ENCODE results near the gene OPA1.

The OPA1 gene

DNA sequence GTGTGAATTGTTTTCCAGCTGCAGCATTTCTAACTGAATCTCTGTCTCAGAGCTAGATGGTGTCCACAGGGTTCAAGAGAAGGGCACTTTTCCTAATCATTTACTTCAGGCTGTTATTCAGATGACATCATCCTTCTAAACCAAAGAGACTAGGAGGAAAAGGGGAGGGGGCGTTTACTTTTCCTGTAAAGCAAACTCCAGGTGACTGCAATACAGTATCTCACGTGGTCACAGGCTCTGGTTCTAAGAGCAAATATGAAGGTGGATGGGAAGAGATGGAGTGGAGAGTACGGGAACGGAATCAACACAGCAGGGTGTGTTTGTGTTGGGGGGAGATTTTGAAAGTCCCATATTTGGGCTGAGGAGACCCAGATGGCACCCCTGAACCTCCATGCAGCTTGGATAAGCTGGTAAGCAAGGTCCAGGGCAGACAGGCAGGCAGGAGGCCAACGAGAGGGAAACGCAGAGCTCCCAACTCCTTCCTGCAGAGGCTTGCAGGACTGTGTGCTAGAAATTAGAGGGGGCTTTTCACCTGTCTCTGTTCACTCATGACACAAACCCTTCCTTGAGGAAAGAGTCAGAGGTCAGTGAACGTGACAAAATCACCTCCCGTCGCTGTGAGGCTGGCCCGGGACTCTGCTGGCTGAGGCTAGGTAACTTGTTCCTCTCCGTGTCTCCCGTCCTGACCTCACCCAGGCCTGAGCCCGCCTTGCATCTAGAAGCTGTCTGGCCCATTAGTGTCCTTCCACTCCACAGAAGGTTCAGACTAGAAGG, 151.2 kb downstream of the OPA1 start:
- DNase-seq: peak; percentile 96

DNA sequence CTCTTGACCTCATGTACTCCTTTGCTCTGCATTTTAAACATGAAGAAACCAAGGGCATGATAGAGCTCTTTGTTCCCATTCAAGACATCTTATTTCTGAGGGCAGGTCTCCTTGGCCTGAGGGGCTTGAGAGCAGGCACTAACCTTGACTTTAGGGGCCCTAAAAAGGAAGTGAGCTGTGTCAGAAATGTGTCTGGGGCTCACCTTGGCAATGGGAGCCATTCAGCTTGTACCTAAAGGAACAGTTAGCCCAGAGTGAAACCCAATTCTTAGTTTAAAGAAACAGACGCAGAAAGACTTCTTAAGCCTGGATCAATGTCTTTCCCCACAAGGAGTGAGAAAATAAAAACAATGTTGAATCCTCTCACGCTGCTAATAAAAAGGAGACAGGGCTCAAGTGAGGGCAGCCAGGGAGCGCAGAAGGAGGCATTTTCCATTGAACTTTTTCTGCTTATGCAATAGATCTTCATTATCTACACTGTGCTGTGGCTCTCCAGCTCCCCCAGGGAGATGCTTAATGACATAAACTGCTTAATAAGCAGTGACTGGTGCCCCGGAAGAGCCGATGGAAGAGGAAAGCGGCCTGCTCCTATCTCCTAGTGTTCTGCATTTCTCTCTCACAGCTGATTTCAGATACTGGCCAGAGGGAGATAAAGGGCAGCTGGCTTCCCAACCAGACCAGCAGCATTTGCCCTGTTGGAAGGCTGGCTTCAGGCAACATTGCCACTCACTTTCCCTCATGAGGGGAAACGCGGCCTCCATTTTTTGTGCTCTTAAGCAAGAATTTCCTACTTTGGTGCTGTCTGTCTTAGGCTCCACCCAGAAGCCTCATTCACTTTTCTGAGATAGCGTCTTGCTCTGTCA, 152.0 kb downstream of the OPA1 start:
- peak; percentile 55 for DNase-seq

DNA sequence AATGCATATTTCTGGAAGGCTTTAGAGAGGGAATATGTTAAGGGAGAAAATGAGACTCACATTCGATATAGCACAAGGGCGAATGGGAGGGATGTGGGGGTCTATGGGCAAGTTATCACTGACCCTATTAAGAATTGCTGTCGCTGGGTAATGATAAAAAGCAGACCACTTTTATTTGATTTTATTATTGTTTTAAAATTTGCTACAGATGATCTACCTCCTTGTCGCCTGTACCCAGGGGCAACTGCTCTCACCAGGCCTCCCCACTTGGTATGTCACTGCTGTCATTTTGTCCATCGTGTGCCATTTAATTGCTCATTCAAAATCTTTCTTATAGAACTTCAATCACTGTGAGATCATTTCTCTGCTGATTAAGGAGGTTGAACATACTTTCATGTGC, 153.8 kb downstream of the OPA1 start:
- no peak for DNase-seq
